HL-60 (cell line): ENCODE measurements around the gene CTDSPL2.
"Not testable (repeated sequence)": the region's sequence is repeated elsewhere in the genome, so short reads cannot be mapped to it uniquely, and the experiment has no call there.

Source experiments
- DNase-seq, 2 experiments: peaks; one replicate each; pipeline ENCODE4 v3.0.0-alpha.2; 2010 to 2020; ENCODE audit warnings: low read depth in 1 of 2, low spot score in 1 of 2
- H3K27ac ChIP-seq: fragments of 250-450 bp; sonication (Bioruptor Pico); replicated peaks from 2 replicates; pipeline ENCODE4 v1.5.1; 2020; ENCODE audit warnings: mild to moderate bottlenecking, moderate library complexity
- H3K27me3 ChIP-seq: fragments of 250-450 bp; sonication (Bioruptor Pico); 2 replicates; pipeline ENCODE4 v1.5.1; 2021; ENCODE audit warnings: mild to moderate bottlenecking, moderate library complexity; ENCODE audit not compliant: insufficient read depth, poor library complexity, severe bottlenecking
- H3K4me3 ChIP-seq: replicated peaks from 2 replicates; pipeline ENCODE4 v1.5.1; 2011; ENCODE audit warnings: mild to moderate bottlenecking, control low read depth, low read length; ENCODE audit not compliant: insufficient read depth
- GABPA ChIP-seq: IDR thresholded peaks from 2 replicates; pipeline ENCODE4 v1.6.1; 2012; ENCODE audit warnings: low read depth
- POLR2AphosphoS5 ChIP-seq: IDR thresholded peaks from 2 replicates; pipeline ENCODE4 v1.6.1; 2012; ENCODE audit warnings: low read depth
- SPI1 ChIP-seq: IDR thresholded peaks from 2 replicates; pipeline ENCODE4 v1.6.1; 2012; ENCODE audit warnings: low read depth, mild to moderate bottlenecking, borderline replicate concordance
- TF ChIP-seq, protein P1 (sequence below): IDR thresholded peaks from one replicate; pipeline ENCODE4 v1.5.1; 2011; ENCODE audit warnings: low read length, control low read depth, inconsistent platforms; ENCODE audit not compliant: insufficient read depth
- TF ChIP-seq, protein P2 (sequence below): IDR thresholded peaks from 2 replicates; pipeline ENCODE4 v1.6.1; 2012; ENCODE audit warnings: low read depth; ENCODE audit not compliant: insufficient replicate concordance

Gene CTDSPL2

DNA sequence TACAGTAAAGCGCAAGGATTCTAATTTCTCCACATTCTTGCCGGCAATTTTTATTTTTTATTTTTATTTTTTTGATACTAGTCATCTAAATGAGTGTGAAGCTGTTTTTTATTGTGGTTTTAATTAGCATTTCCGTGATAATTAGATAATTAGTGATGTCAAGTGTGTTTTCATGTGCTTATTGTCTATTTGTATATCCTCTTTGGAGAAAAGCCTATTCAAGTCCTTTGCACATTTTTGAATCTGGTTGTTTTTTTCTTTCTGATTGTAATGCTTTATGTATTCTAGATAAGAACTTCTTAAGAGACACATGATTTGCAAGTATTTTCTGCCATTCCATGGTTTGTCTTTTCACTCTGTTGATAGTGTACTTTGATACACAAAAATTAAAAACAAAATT is 16.1 kb downstream of the CTDSPL2 start:
- TF ChIP-seq POLR2AphosphoS5 (no peak), GABPA (no peak), SPI1 (no peak)
- TF ChIP-seq, protein P1, sequence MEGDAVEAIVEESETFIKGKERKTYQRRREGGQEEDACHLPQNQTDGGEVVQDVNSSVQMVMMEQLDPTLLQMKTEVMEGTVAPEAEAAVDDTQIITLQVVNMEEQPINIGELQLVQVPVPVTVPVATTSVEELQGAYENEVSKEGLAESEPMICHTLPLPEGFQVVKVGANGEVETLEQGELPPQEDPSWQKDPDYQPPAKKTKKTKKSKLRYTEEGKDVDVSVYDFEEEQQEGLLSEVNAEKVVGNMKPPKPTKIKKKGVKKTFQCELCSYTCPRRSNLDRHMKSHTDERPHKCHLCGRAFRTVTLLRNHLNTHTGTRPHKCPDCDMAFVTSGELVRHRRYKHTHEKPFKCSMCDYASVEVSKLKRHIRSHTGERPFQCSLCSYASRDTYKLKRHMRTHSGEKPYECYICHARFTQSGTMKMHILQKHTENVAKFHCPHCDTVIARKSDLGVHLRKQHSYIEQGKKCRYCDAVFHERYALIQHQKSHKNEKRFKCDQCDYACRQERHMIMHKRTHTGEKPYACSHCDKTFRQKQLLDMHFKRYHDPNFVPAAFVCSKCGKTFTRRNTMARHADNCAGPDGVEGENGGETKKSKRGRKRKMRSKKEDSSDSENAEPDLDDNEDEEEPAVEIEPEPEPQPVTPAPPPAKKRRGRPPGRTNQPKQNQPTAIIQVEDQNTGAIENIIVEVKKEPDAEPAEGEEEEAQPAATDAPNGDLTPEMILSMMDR = no peak
- TF ChIP-seq, protein P2, sequence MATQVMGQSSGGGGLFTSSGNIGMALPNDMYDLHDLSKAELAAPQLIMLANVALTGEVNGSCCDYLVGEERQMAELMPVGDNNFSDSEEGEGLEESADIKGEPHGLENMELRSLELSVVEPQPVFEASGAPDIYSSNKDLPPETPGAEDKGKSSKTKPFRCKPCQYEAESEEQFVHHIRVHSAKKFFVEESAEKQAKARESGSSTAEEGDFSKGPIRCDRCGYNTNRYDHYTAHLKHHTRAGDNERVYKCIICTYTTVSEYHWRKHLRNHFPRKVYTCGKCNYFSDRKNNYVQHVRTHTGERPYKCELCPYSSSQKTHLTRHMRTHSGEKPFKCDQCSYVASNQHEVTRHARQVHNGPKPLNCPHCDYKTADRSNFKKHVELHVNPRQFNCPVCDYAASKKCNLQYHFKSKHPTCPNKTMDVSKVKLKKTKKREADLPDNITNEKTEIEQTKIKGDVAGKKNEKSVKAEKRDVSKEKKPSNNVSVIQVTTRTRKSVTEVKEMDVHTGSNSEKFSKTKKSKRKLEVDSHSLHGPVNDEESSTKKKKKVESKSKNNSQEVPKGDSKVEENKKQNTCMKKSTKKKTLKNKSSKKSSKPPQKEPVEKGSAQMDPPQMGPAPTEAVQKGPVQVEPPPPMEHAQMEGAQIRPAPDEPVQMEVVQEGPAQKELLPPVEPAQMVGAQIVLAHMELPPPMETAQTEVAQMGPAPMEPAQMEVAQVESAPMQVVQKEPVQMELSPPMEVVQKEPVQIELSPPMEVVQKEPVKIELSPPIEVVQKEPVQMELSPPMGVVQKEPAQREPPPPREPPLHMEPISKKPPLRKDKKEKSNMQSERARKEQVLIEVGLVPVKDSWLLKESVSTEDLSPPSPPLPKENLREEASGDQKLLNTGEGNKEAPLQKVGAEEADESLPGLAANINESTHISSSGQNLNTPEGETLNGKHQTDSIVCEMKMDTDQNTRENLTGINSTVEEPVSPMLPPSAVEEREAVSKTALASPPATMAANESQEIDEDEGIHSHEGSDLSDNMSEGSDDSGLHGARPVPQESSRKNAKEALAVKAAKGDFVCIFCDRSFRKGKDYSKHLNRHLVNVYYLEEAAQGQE = no peak

DNA sequence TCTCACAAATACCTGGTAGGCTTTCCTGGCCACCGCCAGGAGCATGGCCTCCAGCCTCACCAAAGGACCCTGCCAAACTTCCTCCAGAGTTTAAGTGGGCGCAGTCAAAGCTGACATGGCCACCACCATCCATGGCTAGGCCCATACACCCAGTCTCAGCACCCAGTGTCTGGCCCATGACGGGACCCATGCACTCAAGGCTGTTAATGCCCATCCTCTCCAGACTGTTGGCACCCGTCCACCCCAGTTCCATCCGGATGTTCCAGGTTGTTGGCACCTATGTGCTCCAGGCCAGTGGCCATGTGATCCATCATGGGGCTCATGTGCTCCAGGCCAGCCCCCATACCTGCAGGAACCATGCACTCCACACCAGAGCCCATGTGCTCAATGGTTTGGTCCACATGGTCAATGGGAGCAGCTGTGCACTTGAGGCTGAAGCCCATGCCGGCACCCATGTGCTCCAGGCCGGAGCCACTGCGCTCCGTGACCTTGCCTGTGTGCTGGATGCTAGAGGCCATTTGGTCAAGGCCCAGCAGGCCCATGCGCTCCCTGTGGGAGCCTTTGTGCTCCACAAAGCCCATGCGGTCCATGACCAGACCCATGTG is 20.4 kb downstream of the CTDSPL2 start:
- TF ChIP-seq, protein P1 = no peak
- TF ChIP-seq, protein P2 = no peak
- no peak for TF ChIP-seq GABPA
- no peak for TF ChIP-seq POLR2AphosphoS5
- no peak for TF ChIP-seq SPI1
- H3K27ac ChIP-seq = no peak overlapping the region
- no peak for DNase-seq
- no peaks in the 10 kb centered on the region for H3K27me3 ChIP-seq
- H3K4me3 ChIP-seq = no peak overlapping the region

More for the DNA sequence above, 16.1 kb downstream of the CTDSPL2 start:
- no peaks in the 10 kb centered on the region for H3K27me3 ChIP-seq
- no peak for DNase-seq
- H3K4me3 ChIP-seq = no peak overlapping the region
- H3K27ac ChIP-seq = no peak overlapping the region

DNA sequence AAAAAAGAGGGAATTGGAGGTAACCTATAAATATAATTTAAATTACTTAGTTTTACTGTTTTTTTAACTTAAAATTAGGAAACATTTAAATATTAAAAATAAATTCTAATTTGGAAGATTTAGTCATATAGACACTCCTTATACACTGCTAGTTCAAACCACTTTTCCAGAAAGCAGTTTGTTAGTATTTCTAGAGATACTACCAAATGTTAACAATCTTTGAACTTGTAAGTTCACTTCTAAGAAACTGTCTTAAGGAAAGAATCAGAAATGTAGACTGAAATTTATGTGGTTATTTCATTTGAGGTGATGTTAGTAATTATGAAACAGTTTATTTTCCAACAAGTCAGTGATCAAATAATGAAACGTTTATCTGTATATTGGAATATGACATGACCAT is 22.7 kb downstream of the CTDSPL2 start:
- Histone ChIP-seq H3K27ac (no peak overlapping the region), H3K27me3 (no peaks in the 10 kb centered on the region), H3K4me3 (no peak overlapping the region)
- TF ChIP-seq GABPA = no peak
- TF ChIP-seq, protein P2 = no peak
- TF ChIP-seq, protein P1 = no peak
- no peak for TF ChIP-seq POLR2AphosphoS5
- TF ChIP-seq SPI1 = no peak
- no peak for DNase-seq

DNA sequence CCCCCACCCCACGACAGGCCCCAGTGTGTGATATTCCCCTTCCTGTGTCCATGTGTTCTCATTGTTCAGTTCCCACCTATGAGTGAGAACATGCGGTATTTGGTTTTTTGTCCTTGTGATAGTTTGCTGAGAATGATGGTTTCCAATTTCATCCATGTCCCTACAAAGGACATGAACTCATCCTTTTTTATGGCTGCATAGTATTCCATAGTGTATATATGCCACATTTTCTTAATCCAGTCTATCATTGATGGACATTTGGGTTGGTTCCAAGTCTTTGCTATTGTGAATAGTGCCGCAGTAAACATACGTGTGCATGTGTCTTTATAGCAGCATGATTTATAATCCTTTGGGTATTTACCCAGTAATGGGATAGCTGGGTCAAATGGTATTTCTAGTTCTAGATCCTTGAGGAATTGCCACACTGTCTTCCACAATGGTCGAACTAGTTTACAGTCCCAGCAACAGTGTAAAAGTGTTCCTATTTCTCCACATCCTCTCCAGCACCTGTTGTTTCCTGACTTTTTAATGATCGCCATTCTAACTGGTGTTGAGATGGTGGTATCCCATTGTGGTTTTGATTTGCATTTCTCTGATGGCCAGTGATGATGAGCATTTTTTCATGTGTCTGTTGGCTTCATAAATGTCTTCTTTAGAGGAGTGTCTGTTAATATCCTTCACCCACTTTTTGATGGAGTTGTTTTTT is 26.3 kb downstream of the CTDSPL2 start:
- not testable (repeated sequence) for H3K27me3 ChIP-seq, H3K27ac ChIP-seq, DNase-seq, H3K4me3 ChIP-seq
